H1 (cell line): ENCODE results near the gene IL6R. TPM values are rescaled to one million over a fixed set of nuclear protein-coding genes. Genes with fewer than 3 reads are reported as not detected.

Experiments
- BCL11A ChIP-seq, 2 experiments: IDR thresholded peaks; one replicate each; pipeline ENCODE4 v1.6.1; 2011; ENCODE audit warnings: low read depth in 2 of 2, low read length in 2 of 2, mild to moderate bottlenecking in 2 of 2
- CTBP2 ChIP-seq: IDR thresholded peaks from 2 replicates; pipeline ENCODE4 v1.7.0; 2011; ENCODE audit warnings: borderline replicate concordance, mild to moderate bottlenecking, moderate library complexity, mixed read lengths, low read length; ENCODE audit not compliant: insufficient read depth, insufficient read length
- RXRA ChIP-seq: IDR thresholded peaks from 2 replicates; pipeline ENCODE4 v1.6.1; 2011; ENCODE audit warnings: low read depth, mild to moderate bottlenecking, low read length, moderate library complexity; ENCODE audit not compliant: insufficient read depth
- TAF7 ChIP-seq: optimal IDR thresholded peaks from 2 replicates; pipeline ENCODE3; 2011; ENCODE audit warnings: low read depth, mild to moderate bottlenecking, inconsistent platforms, low read length, moderate library complexity, borderline replicate concordance
- polyA plus RNA-seq, 7 experiments: library from polyadenylated mRNA; depleted of rRNA in 3 of 7; stranded (reverse) in 5 of 7; unstranded in 2 of 7; fragments of >200 nt in 5 of 7; fragments of 200-250 nt in 2 of 7; gene quantifications; 1 replicate in 5 of 7; 2 replicates in 1 of 7; 4 replicates in 1 of 7; pipeline versions ENCODE4 v1.2.1 to v1.2.3, GENCODE V29; 2011 to 2013; ENCODE audit warnings: missing spikeins in 2 of 7, mixed read lengths in 2 of 7
- total RNA-seq: library from RNA; stranded (reverse); fragmentation: NEBNext Ultra II Directional; extraction: Animal tissue kit (Norgen Biotek cat#: 25700); gene quantifications from 2 replicates; pipeline ENCODE4 v1.2.1, GENCODE V29; 2021

IL6R gene
- total and polyA plus RNA-seq, 2 of the 8 experiments (the other 6 are each of a cell fraction or from before 2014, with no cell fraction given), result 2.3 to 3.0 TPM

DNA sequence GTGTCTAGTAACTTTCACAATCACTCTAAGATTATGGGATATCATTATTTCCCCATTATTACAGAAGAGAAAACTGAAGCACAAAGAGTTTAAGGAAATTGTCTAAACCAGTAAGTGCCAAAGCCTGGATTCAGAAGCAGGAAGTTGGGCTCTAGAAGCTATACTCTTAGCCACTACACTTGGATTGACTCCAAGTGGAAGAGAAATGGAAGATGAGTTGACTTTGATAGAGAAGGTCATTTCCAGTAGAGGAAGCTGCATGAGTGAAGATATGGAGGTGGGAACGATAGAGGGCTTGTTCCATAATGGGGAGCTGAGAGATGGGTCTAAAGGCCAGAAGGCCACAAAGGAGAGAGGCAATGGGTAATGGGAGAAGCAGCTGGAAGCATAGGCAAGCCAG, 85.2 kb downstream of the IL6R start (continued):
- TF ChIP-seq BCL11A (IDR thresholded peaks at IDR 0.05; ENCODE audit: low read depth in 2 of 2, low read length in 2 of 2) (no peak), TAF7 (no peak), CTBP2 (no peak), RXRA (no peak)
